Measurements from ENCODE around the gene AKAP17A. TPM values are rescaled to one million over a fixed set of nuclear protein-coding genes. Genes with fewer than 3 reads are reported as not detected.

Gene AKAP17A
- total and polyA plus RNA-seq, 8 donors = 20.5 to 106 (median 28.1) TPM

DNA sequence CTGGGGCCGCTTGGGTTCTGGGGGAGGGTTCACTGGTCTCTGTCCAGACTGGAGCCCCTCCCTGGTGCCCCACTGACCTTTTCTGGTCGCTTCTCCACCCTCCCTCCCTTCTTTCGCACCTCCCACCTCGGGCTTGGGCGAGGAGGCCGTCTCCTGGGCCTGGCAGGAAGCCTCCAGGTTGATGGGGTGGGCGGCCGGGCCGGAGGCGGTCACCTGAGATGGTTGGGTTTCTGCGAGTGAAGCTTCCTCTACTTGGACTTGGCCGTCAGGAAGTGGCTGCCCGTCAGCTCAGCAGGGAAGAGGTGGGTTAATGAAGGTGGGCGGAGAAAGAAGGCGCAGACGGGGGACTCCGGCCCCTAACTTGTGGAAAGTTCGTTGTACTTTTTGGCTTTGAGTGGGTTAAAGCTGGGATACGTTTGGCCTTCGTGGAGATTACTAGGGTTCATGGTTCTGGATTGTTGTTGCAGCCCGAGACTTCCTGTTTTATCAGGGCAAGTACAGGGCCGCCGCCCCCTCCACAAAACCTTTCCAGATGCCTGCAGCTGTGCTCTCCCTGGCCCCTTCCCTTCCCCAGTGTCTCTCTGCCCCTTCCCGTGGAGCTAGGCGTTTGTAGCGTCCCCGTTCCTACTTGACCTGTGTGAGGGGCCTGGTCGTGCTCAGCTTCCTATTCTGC lies 1.2 kb downstream of the AKAP17A start:
- Histone ChIP-seq H3K27me3 (no peaks in the 10 kb centered on the region), H3K9me3 (no peaks in the 10 kb centered on the region), H3K36me3 (peaks cover 7 to 31% (median 30%) of the 10 kb centered on the region in 3 donors), H3K4me1 (no peaks in the 10 kb centered on the region), H3K27ac (peak overlapping the region in 2 of 4 donors; percentile 48 to 63), H3K4me3 (peak overlapping the region; percentile 65 to 72 (median 68))
- intact Hi-C loops (cut with DNase I) = no loop called here
- 1 to 2% methylated on average over 28 of the region's 28 CpGs for WGBS, 2 donors
- FAIRE-seq = no peak
- ATAC-seq = peak in 3 of 4 donors; percentile 15 to 28 (median 25)
- TF ChIP-seq, protein P1, sequence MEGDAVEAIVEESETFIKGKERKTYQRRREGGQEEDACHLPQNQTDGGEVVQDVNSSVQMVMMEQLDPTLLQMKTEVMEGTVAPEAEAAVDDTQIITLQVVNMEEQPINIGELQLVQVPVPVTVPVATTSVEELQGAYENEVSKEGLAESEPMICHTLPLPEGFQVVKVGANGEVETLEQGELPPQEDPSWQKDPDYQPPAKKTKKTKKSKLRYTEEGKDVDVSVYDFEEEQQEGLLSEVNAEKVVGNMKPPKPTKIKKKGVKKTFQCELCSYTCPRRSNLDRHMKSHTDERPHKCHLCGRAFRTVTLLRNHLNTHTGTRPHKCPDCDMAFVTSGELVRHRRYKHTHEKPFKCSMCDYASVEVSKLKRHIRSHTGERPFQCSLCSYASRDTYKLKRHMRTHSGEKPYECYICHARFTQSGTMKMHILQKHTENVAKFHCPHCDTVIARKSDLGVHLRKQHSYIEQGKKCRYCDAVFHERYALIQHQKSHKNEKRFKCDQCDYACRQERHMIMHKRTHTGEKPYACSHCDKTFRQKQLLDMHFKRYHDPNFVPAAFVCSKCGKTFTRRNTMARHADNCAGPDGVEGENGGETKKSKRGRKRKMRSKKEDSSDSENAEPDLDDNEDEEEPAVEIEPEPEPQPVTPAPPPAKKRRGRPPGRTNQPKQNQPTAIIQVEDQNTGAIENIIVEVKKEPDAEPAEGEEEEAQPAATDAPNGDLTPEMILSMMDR (IDR thresholded peaks at IDR 0.05) = no peak
- DNase-seq = peak in 3 of 6 donors; percentile 30 to 79 (median 67)

DNA sequence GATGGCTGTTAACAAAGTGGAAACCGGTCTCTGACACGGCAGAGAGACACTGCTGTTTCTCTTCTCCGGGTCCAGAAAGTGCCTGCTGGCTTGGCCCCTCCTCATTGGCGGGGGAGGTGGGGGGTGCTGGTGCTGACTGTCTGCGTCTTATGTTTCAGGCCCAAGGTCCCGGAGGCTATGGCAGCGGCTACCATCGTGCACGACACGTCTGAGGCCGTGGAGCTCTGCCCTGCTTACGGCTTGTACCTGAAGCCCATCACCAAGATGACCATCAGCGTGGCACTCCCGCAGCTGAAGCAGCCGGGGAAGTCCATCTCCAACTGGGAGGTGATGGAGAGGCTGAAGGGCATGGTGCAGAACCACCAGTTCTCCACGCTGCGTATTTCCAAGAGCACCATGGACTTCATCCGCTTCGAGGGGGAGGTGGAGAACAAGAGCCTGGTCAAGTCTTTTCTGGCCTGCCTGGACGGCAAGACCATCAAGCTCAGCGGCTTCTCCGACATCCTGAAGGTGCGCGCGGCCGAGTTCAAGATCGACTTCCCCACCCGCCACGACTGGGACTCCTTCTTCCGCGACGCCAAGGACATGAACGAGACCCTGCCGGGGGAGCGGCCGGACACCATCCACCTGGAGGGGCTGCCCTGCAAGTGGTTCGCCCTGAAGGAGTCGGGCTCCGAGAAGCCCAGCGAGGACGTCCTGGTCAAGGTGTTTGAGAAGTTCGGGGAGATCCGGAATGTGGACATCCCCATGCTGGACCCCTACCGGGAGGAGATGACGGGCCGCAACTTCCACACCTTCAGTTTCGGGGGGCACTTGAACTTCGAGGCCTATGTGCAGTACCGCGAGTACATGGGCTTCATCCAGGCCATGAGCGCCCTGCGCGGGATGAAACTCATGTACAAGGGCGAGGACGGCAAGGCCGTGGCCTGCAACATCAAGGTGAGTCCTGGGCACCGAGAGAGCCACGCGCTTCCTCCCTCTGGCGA lies 2.2 kb downstream of the AKAP17A start:
- peak in 2 of 6 donors; percentile 56 to 73 for DNase-seq
- FAIRE-seq = no peak
- peaks cover 7 to 40% (median 30%) of the 10 kb centered on the region in 3 donors for H3K36me3 ChIP-seq
- no peak for ATAC-seq
- no peaks in the 10 kb centered on the region for H3K4me1 ChIP-seq
- no peak overlapping the region for H3K27ac ChIP-seq
- WGBS, 2 donors = 76 to 79% methylated on average over 60 of the region's 60 CpGs
- H3K4me3 ChIP-seq = peak overlapping the region in 3 of 4 donors; percentile 66 to 72 (median 71)
- intact Hi-C loops (cut with DNase I) = no loop called here
- H3K9me3 ChIP-seq = no peaks in the 10 kb centered on the region
- TF ChIP-seq, protein P1 (IDR thresholded peaks at IDR 0.05) = no peak
- H3K27me3 ChIP-seq = no peaks in the 10 kb centered on the region

DNA sequence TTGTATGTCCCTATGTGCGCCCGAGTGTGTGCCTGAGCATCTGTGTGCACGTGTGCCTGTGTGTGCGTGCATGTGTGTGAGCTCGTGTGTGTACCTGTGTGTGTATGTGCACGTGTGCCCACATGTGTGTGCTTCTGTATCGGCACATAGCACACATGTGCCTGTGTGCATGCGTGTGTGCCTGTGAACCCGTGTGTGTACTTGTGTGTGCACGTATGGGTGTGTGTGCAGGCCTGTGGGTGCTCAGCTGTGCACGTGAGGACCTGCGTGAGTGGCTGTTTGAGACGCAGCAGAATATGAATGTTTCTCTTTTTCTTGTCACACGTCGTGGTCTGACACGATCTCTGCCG lies 4.3 kb downstream of the AKAP17A start:
- Histone ChIP-seq H3K36me3 (peaks cover 19 to 61% (median 51%) of the 10 kb centered on the region in 3 donors), H3K9me3 (no peaks in the 10 kb centered on the region), H3K27me3 (no peaks in the 10 kb centered on the region), H3K27ac (no peak overlapping the region), H3K4me3 (no peak overlapping the region), H3K4me1 (no peaks in the 10 kb centered on the region)
- intact Hi-C loops (cut with DNase I) = no loop called here
- TF ChIP-seq, protein P1 (IDR thresholded peaks at IDR 0.05) = no peak
- DNase-seq = peak in 1 of 6 donors; percentile 34
- no peak for ATAC-seq
- 89 to 92% methylated on average over 17 of the region's 17 CpGs for WGBS, 2 donors
- no peak for FAIRE-seq

DNA sequence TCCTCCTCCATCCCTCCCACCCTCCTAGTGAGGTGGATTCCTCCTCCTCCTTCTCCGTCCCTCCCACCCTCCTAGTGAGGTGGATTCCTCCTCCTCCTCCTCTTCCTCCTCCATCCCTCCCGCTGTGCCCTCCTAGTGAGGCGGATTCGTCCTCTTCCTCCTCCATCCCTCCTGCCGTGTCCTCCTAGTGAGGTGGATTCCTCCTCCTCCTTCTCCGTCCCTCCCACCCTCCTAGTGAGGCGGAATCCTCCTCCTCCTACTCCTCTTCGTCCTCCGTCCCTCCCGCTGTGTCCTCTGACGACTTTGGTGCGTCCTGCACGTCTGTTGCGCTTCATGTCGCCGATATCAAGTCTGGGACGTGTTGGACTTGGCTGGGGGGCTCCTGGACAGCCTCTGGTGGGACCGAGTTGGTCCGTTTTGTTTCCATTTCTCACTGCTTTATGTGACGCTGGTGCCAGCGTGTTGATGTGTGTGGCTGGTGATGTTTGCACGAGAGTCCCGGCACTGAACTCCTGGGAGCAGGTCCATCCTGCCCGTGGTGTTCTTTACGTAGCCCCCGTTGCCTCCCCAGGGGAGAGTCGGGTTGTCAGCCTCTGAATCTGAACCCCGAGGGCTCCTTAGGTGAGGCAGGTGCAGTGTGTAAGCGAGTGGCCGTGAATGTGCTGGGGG lies 5.4 kb downstream of the AKAP17A start:
- no peaks in the 10 kb centered on the region for H3K9me3 ChIP-seq
- intact Hi-C loops (cut with DNase I) = no loop called here
- no peak for ATAC-seq
- TF ChIP-seq, protein P1 (IDR thresholded peaks at IDR 0.05) = no peak
- H3K27me3 ChIP-seq = no peaks in the 10 kb centered on the region
- 83 to 84% methylated on average over 26 of the region's 30 CpGs for WGBS, 2 donors
- peak in 1 of 6 donors; percentile 41 for DNase-seq
- no peaks in the 10 kb centered on the region for H3K4me1 ChIP-seq
- H3K27ac ChIP-seq = no peak overlapping the region
- peaks cover 25 to 73% (median 62%) of the 10 kb centered on the region in 3 donors for H3K36me3 ChIP-seq
- no peak overlapping the region for H3K4me3 ChIP-seq
- FAIRE-seq = no peak

Measured in pancreas (tissue), 10 donors.